Measurements from ENCODE around the gene CERT1. TPM values are rescaled to one million over a fixed set of nuclear protein-coding genes. Genes with fewer than 3 reads are reported as not detected.
A peak's percentile ranks its signal among the peaks of the same experiment; 100 is the strongest.
"Not testable (repeated sequence)": the region's sequence is repeated elsewhere in the genome, so short reads cannot be mapped to it uniquely, and the experiment has no call there.

The CERT1 gene
- total RNA-seq (10 to 100 TPM; 33.3 to 54.8 (median 49.6) TPM), polyA plus RNA-seq (10 to 100 TPM; 14.1 to 63.3 (median 19.5) TPM)
- long read RNA-seq, donor 1, full-length matches to known transcripts: 17 of 24 reads
- long read RNA-seq, donor 1, partial matches to known transcripts: 3 of 24 reads
- long read RNA-seq, donor 1, other reads (novel, unspliced or antisense): 4 of 24 reads
- long read RNA-seq, donor 2, full-length matches to known transcripts: 44 of 64 reads
- long read RNA-seq, donor 2, partial matches to known transcripts: 5 of 64 reads
- long read RNA-seq, donor 2, other reads (novel, unspliced or antisense): 15 of 64 reads

- ATAC-seq: peak; percentile 95 to 97 (median 96)
- H3K4me3 ChIP-seq: peak within 1 kb of the TSS; percentile 86
- no peaks in the 10 kb centered on the region for H3K9me3 ChIP-seq
- intact Hi-C loops (cut with DNase I): loop anchor here in 1 of 2 donors (2.0 kb wide), 1 partner anchor 55 kb away; no protein-coding TSS in a partner anchor
- peaks cover 51% of the 10 kb centered on the region for H3K4me1 ChIP-seq
- no peaks in the 10 kb centered on the region for H3K36me3 ChIP-seq (ENCODE audit: insufficient read depth in 1 of 2, low read depth in 1 of 2)
- peak; percentile 98 to 99 for DNase-seq
- H3K27me3 ChIP-seq (ENCODE audit: insufficient read depth in 3 of 3, low read length in 2 of 3): no peaks in the 10 kb centered on the region
- TF ChIP-seq CTCF (IDR thresholded peaks at IDR 0.05): no peak
- 1% methylated on average over 43 to 71 of the region's 71 CpGs for WGBS, 3 donors
- peak within 1 kb of the TSS; percentile 96 for H3K27ac ChIP-seq
These were observed at the start of gene CERT1, which contains the start of gene POLK for GRCh38 chr5:75511435-75512382. CERT1 (minus strand) TSS chr5:75511629; CDS start chr5:75511207, 422 bp downstream. POLK (plus strand) TSS chr5:75511891.

GRCh38 chr5:75560655-75561054 is 49.2 kb upstream of the CERT1 start:
- intact Hi-C loops (cut with DNase I); H3K27ac ChIP-seq; H3K36me3 ChIP-seq (ENCODE audit: insufficient read depth in 1 of 2, low read depth in 1 of 2); ATAC-seq; H3K4me1 ChIP-seq; DNase-seq; H3K27me3 ChIP-seq (ENCODE audit: insufficient read depth in 3 of 3, low read length in 2 of 3); H3K4me3 ChIP-seq: not testable (repeated sequence)
- WGBS, 3 donors: 97 to 100% (median 100%) methylated on average over 1 of the region's 1 CpG
- peaks cover 11% of the 10 kb centered on the region for H3K9me3 ChIP-seq

- H3K27ac ChIP-seq: no peak overlapping the region
- H3K4me1 ChIP-seq: no peaks in the 10 kb centered on the region
- TF ChIP-seq CTCF (IDR thresholded peaks at IDR 0.05): no peak
- H3K27me3 ChIP-seq (ENCODE audit: insufficient read depth in 3 of 3, low read length in 2 of 3): no peaks in the 10 kb centered on the region
- peak in 1 of 4 donors; percentile 23 for ATAC-seq
- 44 to 56% (median 48%) methylated on average over 4 of the region's 4 CpGs for WGBS, 3 donors
- peaks cover 8% of the 10 kb centered on the region for H3K9me3 ChIP-seq
- peaks cover 0 to 16% of the 10 kb centered on the region in 2 donors for H3K36me3 ChIP-seq (ENCODE audit: insufficient read depth in 1 of 2, low read depth in 1 of 2)
- DNase-seq: no peak
- H3K4me3 ChIP-seq: no peak overlapping the region
- intact Hi-C loops (cut with DNase I): no loop called here
These were observed 47.7 kb upstream of the CERT1 start for GRCh38 chr5:75558981-75559632.

- no peaks in the 10 kb centered on the region for H3K27me3 ChIP-seq (ENCODE audit: insufficient read depth in 3 of 3, low read length in 2 of 3)
- no peak overlapping the region for H3K27ac ChIP-seq
- peaks cover 5% of the 10 kb centered on the region for H3K9me3 ChIP-seq
- WGBS, 3 donors: 96 to 99% (median 98%) methylated on average over 1 of the region's 1 CpG
- no peak overlapping the region for H3K4me3 ChIP-seq
- no peak for TF ChIP-seq CTCF (IDR thresholded peaks at IDR 0.05)
- no peak for ATAC-seq
- DNase-seq: no peak
- H3K36me3 ChIP-seq (ENCODE audit: insufficient read depth in 1 of 2, low read depth in 1 of 2): peaks cover 0 to 25% of the 10 kb centered on the region in 2 donors
- intact Hi-C loops (cut with DNase I): no loop called here
- H3K4me1 ChIP-seq: no peaks in the 10 kb centered on the region
These were observed 46.8 kb upstream of the CERT1 start for GRCh38 chr5:75558221-75558620.
